H9 (cell line): ENCODE results near the gene BEX1. TPM values are rescaled to one million over a fixed set of nuclear protein-coding genes. Genes with fewer than 3 reads are reported as not detected.
"Not testable (repeated sequence)": the region's sequence is repeated elsewhere in the genome, so short reads cannot be mapped to it uniquely, and the experiment has no call there.

Experiments
- DNase-seq: peaks from one replicate; pipeline ENCODE4 v3.0.0-alpha.2; 2017
- H2AFZ ChIP-seq: one replicate; pipeline ENCODE4 v1.6.1; 2013; ENCODE audit warnings: mild to moderate bottlenecking, low read length, control low read depth, moderate library complexity
- H2AK5ac ChIP-seq: 2 replicates; pipeline ENCODE4 v1.6.1; 2013; ENCODE audit warnings: low read length, control low read depth, mixed read lengths; ENCODE audit not compliant: insufficient read length
- H2BK120ac ChIP-seq: one replicate; pipeline ENCODE4 v1.6.1; 2013; ENCODE audit warnings: low read depth, mild to moderate bottlenecking, low read length, control low read depth, inconsistent platforms; ENCODE audit not compliant: poor library complexity, severe bottlenecking
- H2BK12ac ChIP-seq: 2 replicates; pipeline ENCODE4 v1.6.1; 2013; ENCODE audit warnings: low read length, control low read depth, mixed read lengths, low read depth; ENCODE audit not compliant: insufficient read length
- H2BK15ac ChIP-seq: 2 replicates; pipeline ENCODE4 v1.6.1; 2013; ENCODE audit warnings: low read depth, low read length, control low read depth
- H2BK20ac ChIP-seq: one replicate; pipeline ENCODE4 v1.6.1; 2013; ENCODE audit warnings: low read depth, mild to moderate bottlenecking, low read length, control low read depth, inconsistent platforms; ENCODE audit not compliant: poor library complexity, severe bottlenecking
- H2BK5ac ChIP-seq: 2 replicates; pipeline ENCODE4 v1.6.1; 2013; ENCODE audit warnings: low read length, control low read depth, mixed read lengths; ENCODE audit not compliant: insufficient read length
- H3K14ac ChIP-seq: 2 replicates; pipeline ENCODE4 v1.6.1; 2013; ENCODE audit warnings: low read length, control low read depth; ENCODE audit not compliant: insufficient read depth
- H3K18ac ChIP-seq: 2 replicates; pipeline ENCODE4 v1.6.1; 2013; ENCODE audit warnings: low read depth, mild to moderate bottlenecking, mixed read lengths, low read length, control low read depth; ENCODE audit not compliant: insufficient read length
- H3K23ac ChIP-seq: 2 replicates; pipeline ENCODE4 v1.6.1; 2013; ENCODE audit warnings: low read length, control low read depth, mixed read lengths, low read depth; ENCODE audit not compliant: insufficient read length
- H3K23me2 ChIP-seq: 2 replicates; pipeline ENCODE4 v1.6.1; 2013; ENCODE audit warnings: low read depth, mild to moderate bottlenecking, mixed read lengths, low read length, control low read depth; ENCODE audit not compliant: insufficient read length, poor library complexity, severe bottlenecking
- H3K27ac ChIP-seq: 2 replicates; pipeline ENCODE4 v1.5.1; 2013; ENCODE audit warnings: low read length, control low read depth, mixed read lengths, low read depth; ENCODE audit not compliant: insufficient read length
- H3K27me3 ChIP-seq: 2 replicates; pipeline ENCODE4 v1.6.1; 2013; ENCODE audit warnings: low read length, control low read depth, inconsistent platforms; ENCODE audit not compliant: insufficient read depth
- H3K4ac ChIP-seq: 2 replicates; pipeline ENCODE4 v1.6.1; 2013; ENCODE audit warnings: low read depth, mild to moderate bottlenecking, control low read depth, inconsistent platforms, low read length, moderate library complexity
- H3K4me1 ChIP-seq: 2 replicates; pipeline ENCODE4 v1.6.1; 2013; ENCODE audit warnings: low read length, control low read depth, inconsistent platforms; ENCODE audit not compliant: insufficient read depth
- H3K4me2 ChIP-seq: 2 replicates; pipeline ENCODE4 v1.6.1; 2013; ENCODE audit warnings: low read length, control low read depth, mixed read lengths; ENCODE audit not compliant: insufficient read length, insufficient read depth
- H3K56ac ChIP-seq: 2 replicates; pipeline ENCODE4 v1.6.1; 2013; ENCODE audit warnings: low read depth, mild to moderate bottlenecking, mixed read lengths, low read length, control low read depth; ENCODE audit not compliant: insufficient read length
- H3K79me1 ChIP-seq: 2 replicates; pipeline ENCODE4 v1.6.1; 2013; ENCODE audit warnings: low read depth, mild to moderate bottlenecking, moderate library complexity, low read length, control low read depth, inconsistent platforms; ENCODE audit not compliant: insufficient read depth, poor library complexity, severe bottlenecking
- H3K79me2 ChIP-seq: 2 replicates; pipeline ENCODE4 v1.6.1; 2013; ENCODE audit warnings: low read length, control low read depth, inconsistent platforms; ENCODE audit not compliant: insufficient read depth
- H3K9ac ChIP-seq: 2 replicates; pipeline ENCODE4 v1.6.1; 2013; ENCODE audit warnings: low read length, control low read depth, mixed read lengths; ENCODE audit not compliant: insufficient read length; ENCODE audit errors: extremely low read depth
- H3K9me3 ChIP-seq: one replicate; pipeline ENCODE4 v1.6.1; 2013; ENCODE audit warnings: low read depth, low read length, inconsistent platforms; ENCODE audit not compliant: control insufficient read depth
- H3T11ph ChIP-seq: one replicate; pipeline ENCODE4 v1.6.1; 2013; ENCODE audit warnings: mild to moderate bottlenecking, low read length, control low read depth, inconsistent platforms
- H4K20me1 ChIP-seq: one replicate; pipeline ENCODE4 v1.6.1; 2013; ENCODE audit not compliant: control insufficient read depth, insufficient read length, insufficient read depth
- H4K5ac ChIP-seq: 2 replicates; pipeline ENCODE4 v1.6.1; 2013; ENCODE audit warnings: low read depth, mild to moderate bottlenecking, mixed read lengths, low read length, control low read depth; ENCODE audit not compliant: insufficient read length
- H4K8ac ChIP-seq: replicated peaks from 2 replicates; pipeline ENCODE4 v1.6.1; 2013; ENCODE audit warnings: low read length, control low read depth, mixed read lengths, low read depth; ENCODE audit not compliant: insufficient read length
- H4K91ac ChIP-seq: 2 replicates; pipeline ENCODE4 v1.6.1; 2013; ENCODE audit warnings: low read depth, mild to moderate bottlenecking, moderate library complexity, mixed read lengths, low read length, control low read depth; ENCODE audit not compliant: insufficient read length
- H3K27ac Mint-ChIP-seq, 3 experiments: 2 replicates in 2 of 3; 3 replicates in 1 of 3; pipeline ENCODE4 v1.8.0; 2020 to 2021; ENCODE audit warnings: mixed read lengths in 3 of 3, mild to moderate bottlenecking in 1 of 3, moderate library complexity in 1 of 3
- H3K27me3 Mint-ChIP-seq: 2 replicates; pipeline ENCODE4 v1.8.0; 2021; ENCODE audit warnings: low read depth, mild to moderate bottlenecking, moderate library complexity, mixed read lengths
- H3K36me3 Mint-ChIP-seq, 3 experiments: 2 replicates in 2 of 3; 3 replicates in 1 of 3; pipeline ENCODE4 v1.8.0; 2020 to 2021; ENCODE audit warnings: low read depth in 3 of 3, mixed read lengths in 3 of 3; ENCODE audit not compliant: insufficient read depth in 1 of 3
- H3K4me1 Mint-ChIP-seq, 2 experiments: 2 replicates each; pipeline ENCODE4 v1.8.0; 2020; ENCODE audit warnings: mixed read lengths in 2 of 2
- H3K4me3 Mint-ChIP-seq, 2 experiments: 2 replicates in 1 of 2; 3 replicates in 1 of 2; pipeline ENCODE4 v1.8.0; 2020 to 2021; ENCODE audit warnings: mild to moderate bottlenecking in 2 of 2, mixed read lengths in 2 of 2, moderate library complexity in 1 of 2
- H3K9me3 Mint-ChIP-seq, 2 experiments: 2 replicates in 1 of 2; 3 replicates in 1 of 2; pipeline ENCODE4 v1.8.0; 2020; ENCODE audit warnings: mild to moderate bottlenecking in 2 of 2, mixed read lengths in 2 of 2, moderate library complexity in 1 of 2
- CTCF ChIP-seq: fragments of 200-600 bp; sonication (generic); conservative IDR thresholded peaks from 3 replicates; pipeline ENCODE4 v1.8.0; 2021; ENCODE audit warnings: antibody characterized with exemption, mild to moderate bottlenecking
- WGBS: extraction: QIAGEN DNeasy Blood & Tissue Kit; methylation state at CpG from one replicate; pipeline ENCODE4 v1.1.7; 2013; ENCODE audit warnings: missing lambda C conversion rate, low lambda C conversion rate, mixed read lengths; ENCODE audit not compliant: insufficient read length; ENCODE audit errors: extremely low coverage; 5-methylcytosine and 5-hydroxymethylcytosine counted together
- long read RNA-seq: library from polyadenylated mRNA; unstranded; transcript quantifications from one replicate; pipeline ENCODE4 v2.0.0, GENCODE V29; 2020
- total RNA-seq: library from RNA; stranded (reverse); gene quantifications from 2 replicates; pipeline ENCODE4 v1.2.1, GENCODE V29; 2021

BEX1 gene
- total RNA-seq = 48.1 and 51.7 TPM in 2 replicates
- long read RNA-seq, transcript BEX1-201 (3 exons, 864 nt) = major isoform, 31 of 31 reads
- long read RNA-seq, partial matches to known transcripts = 0 of 31 reads
- long read RNA-seq, other reads (novel, unspliced or antisense) = 0 of 31 reads

- H2AFZ ChIP-seq = no peak within 1 kb of the TSS
Measured at GRCh38 chrX:103063918-103064434, at the start of gene BEX1. TSS of gene BEX1 (minus strand) at chrX:103064171. CDS start at chrX:103063274, 897 bp downstream.

GRCh38 chrX:103109497-103109896 lies 45.5 kb upstream of the BEX1 start:
- no CpG with 5 or more reads among the region's 6 CpGs for WGBS
- not testable (repeated sequence) for H3K14ac ChIP-seq, H3K79me1 ChIP-seq, H3K27me3 ChIP-seq, H4K8ac ChIP-seq, H3K18ac ChIP-seq, H2AK5ac ChIP-seq, H3K9ac ChIP-seq, H3K4ac ChIP-seq, H3K4me1 ChIP-seq, H2AFZ ChIP-seq, H3K4me1 Mint-ChIP-seq, DNase-seq, H2BK5ac ChIP-seq, H3K56ac ChIP-seq, H3K23ac ChIP-seq, H4K5ac ChIP-seq, H3K79me2 ChIP-seq, H4K20me1 ChIP-seq, H2BK120ac ChIP-seq, H3K4me3 Mint-ChIP-seq, H3K27ac ChIP-seq, H3K23me2 ChIP-seq, H2BK12ac ChIP-seq, H3K4me2 ChIP-seq, H3T11ph ChIP-seq, H3K27me3 Mint-ChIP-seq, H4K91ac ChIP-seq, H3K27ac Mint-ChIP-seq, H2BK15ac ChIP-seq, H2BK20ac ChIP-seq
- Mint-ChIP-seq H3K36me3 (peaks cover 8 to 23% (median 16%) of the 10 kb centered on the region in 3 experiments), H3K9me3 (peaks cover 80 to 89% of the 10 kb centered on the region in 2 experiments)
- peaks cover 35% of the 10 kb centered on the region for H3K9me3 ChIP-seq

More at GRCh38 chrX:103063918-103064434, at the start of gene BEX1:
- Histone ChIP-seq H3K4ac (no peak within 1 kb of the TSS; the same call in 1 of the 2 replicates), H3K18ac (peak within 1 kb of the TSS; percentile 84), H3K14ac (peak within 1 kb of the TSS; percentile 75), H4K8ac (no peak within 1 kb of the TSS), H2BK12ac (no peak within 1 kb of the TSS), H3K23ac (no peak within 1 kb of the TSS), H4K20me1 (no peaks in the 10 kb centered on the region), H3K9me3 (peaks cover 16% of the 10 kb centered on the region), H2BK15ac (no peak within 1 kb of the TSS), H2BK5ac (no peak within 1 kb of the TSS), H3K4me2 (peak within 1 kb of the TSS; percentile 58), H3K23me2 (no peaks in the 10 kb centered on the region), H3K27me3 (no peaks in the 10 kb centered on the region), H3K4me1 (no peaks in the 10 kb centered on the region), H4K5ac (no peak within 1 kb of the TSS), H4K91ac (no peak within 1 kb of the TSS), H2AK5ac (no peak within 1 kb of the TSS), H3K79me1 (no peaks in the 10 kb centered on the region), H2BK120ac (no peak within 1 kb of the TSS), H3K27ac (no peak within 1 kb of the TSS), H2BK20ac (no peak within 1 kb of the TSS), H3K79me2 (no peaks in the 10 kb centered on the region), H3K9ac (peak within 1 kb of the TSS; percentile 65), H3T11ph (no peak within 1 kb of the TSS), H3K56ac (no peak within 1 kb of the TSS)
- WGBS = no CpG with 5 or more reads among the region's 39 CpGs
- Mint-ChIP-seq H3K27ac (peak within 1 kb of the TSS in 1 of 3 experiments; percentile 57; a peak in 4 of 7 replicates), H3K4me3 (peak within 1 kb of the TSS; percentile 76 to 83), H3K9me3 (peaks cover 35 to 57% of the 10 kb centered on the region in 2 experiments), H3K4me1 (peaks cover 0 to 3% of the 10 kb centered on the region in 2 experiments; a peak in 2 of 4 replicates), H3K36me3 (peaks cover 0 to 11% (median 5%) of the 10 kb centered on the region in 3 experiments; a peak in 5 of 7 replicates), H3K27me3 (peaks cover 5% of the 10 kb centered on the region; the same call in 1 of the 2 replicates)
- DNase-seq = peak; percentile 83
- no peak for TF ChIP-seq CTCF
